Smooth muscle cell (in vitro differentiated cells): Measurements from ENCODE around the gene TMEM183A. TPM values are rescaled to one million over a fixed set of nuclear protein-coding genes. Genes with fewer than 3 reads are reported as not detected.
A peak's percentile ranks its signal among the peaks of the same experiment; 100 is the strongest.

ENCODE experiments used
- DNase-seq: peaks from one replicate; lab custom pipeline; 2025; ENCODE audit not compliant: unreplicated experiment; lab: John Stamatoyannopoulos, UW
- H2AFZ ChIP-seq: fragments of 200-600 bp; sonication (generic); 2 replicates; pipeline ENCODE4 v1.6.0; 2016; ENCODE audit warnings: antibody characterized with exemption, low read depth, mild to moderate bottlenecking
- H3F3A ChIP-seq: fragments of 200-600 bp; sonication (generic); 2 replicates; pipeline ENCODE4 v1.6.0; 2017; ENCODE audit warnings: antibody characterized with exemption, low read depth
- H3K27ac ChIP-seq: fragments of 200-600 bp; sonication (generic); 2 replicates; pipeline ENCODE4 v1.5.1; 2016; ENCODE audit warnings: low read depth, mild to moderate bottlenecking
- H3K27me3 ChIP-seq: fragments of 200-600 bp; sonication (generic); 2 replicates; pipeline ENCODE4 v1.6.1; 2016; ENCODE audit warnings: low read depth, mild to moderate bottlenecking
- H3K36me3 ChIP-seq: fragments of 200-600 bp; sonication (generic); 2 replicates; pipeline ENCODE4 v1.5.1; 2016; ENCODE audit warnings: low read depth
- H3K4me1 ChIP-seq: fragments of 200-600 bp; sonication (generic); 2 replicates; pipeline ENCODE4 v1.5.1; 2016; ENCODE audit warnings: low read depth
- H3K4me2 ChIP-seq: fragments of 200-600 bp; sonication (generic); 2 replicates; pipeline ENCODE4 v1.6.0; 2016; ENCODE audit warnings: mild to moderate bottlenecking
- H3K4me3 ChIP-seq: fragments of 200-600 bp; sonication (generic); 2 replicates; pipeline ENCODE4 v1.5.1; 2016; ENCODE audit warnings: mild to moderate bottlenecking
- H3K79me2 ChIP-seq: fragments of 200-600 bp; sonication (generic); 2 replicates; pipeline ENCODE4 v1.6.0; 2016; ENCODE audit warnings: low read depth, mild to moderate bottlenecking
- H3K9ac ChIP-seq: fragments of 200-600 bp; sonication (generic); 2 replicates; pipeline ENCODE4 v1.6.0; 2016; ENCODE audit warnings: low read depth
- H3K9me3 ChIP-seq: fragments of 200-600 bp; sonication (generic); replicated peaks from 2 replicates; pipeline ENCODE4 v1.5.1; 2016; ENCODE audit warnings: low read depth
- H4K20me1 ChIP-seq: fragments of 200-600 bp; sonication (generic); 2 replicates; pipeline ENCODE4 v1.6.0; 2016; ENCODE audit warnings: low read depth
- WGBS: methylation state at CpG from one replicate; pipeline ENCODE4 v1.1.7; 2016; ENCODE audit warnings: low lambda C conversion rate; 5-methylcytosine and 5-hydroxymethylcytosine counted together
- polyA plus RNA-seq: library from polyadenylated mRNA; unstranded; fragments of >200 nt; fragmentation: Nextera tagmentation; extraction: Ambion mirVana; gene quantifications from 2 replicates; pipeline ENCODE4 v1.2.1, GENCODE V29; 2016
- total RNA-seq: library from RNA; depleted of rRNA; stranded (reverse); fragments of >200 nt; gene quantifications from 2 replicates; pipeline ENCODE4 v1.2.3, GENCODE V29; 2014
- TF ChIP-seq, protein P1 (sequence below): fragments of 200-600 bp; sonication (generic); IDR thresholded peaks from 2 replicates; pipeline ENCODE4 v1.5.1; 2017; ENCODE audit warnings: borderline replicate concordance, mild to moderate bottlenecking, antibody characterized with exemption; ENCODE audit not compliant: insufficient read depth, poor library complexity, severe bottlenecking

TMEM183A gene
- total and polyA plus RNA-seq, 2 experiments from 2014 or later = 54.9 to 55.0 TPM

DNA sequence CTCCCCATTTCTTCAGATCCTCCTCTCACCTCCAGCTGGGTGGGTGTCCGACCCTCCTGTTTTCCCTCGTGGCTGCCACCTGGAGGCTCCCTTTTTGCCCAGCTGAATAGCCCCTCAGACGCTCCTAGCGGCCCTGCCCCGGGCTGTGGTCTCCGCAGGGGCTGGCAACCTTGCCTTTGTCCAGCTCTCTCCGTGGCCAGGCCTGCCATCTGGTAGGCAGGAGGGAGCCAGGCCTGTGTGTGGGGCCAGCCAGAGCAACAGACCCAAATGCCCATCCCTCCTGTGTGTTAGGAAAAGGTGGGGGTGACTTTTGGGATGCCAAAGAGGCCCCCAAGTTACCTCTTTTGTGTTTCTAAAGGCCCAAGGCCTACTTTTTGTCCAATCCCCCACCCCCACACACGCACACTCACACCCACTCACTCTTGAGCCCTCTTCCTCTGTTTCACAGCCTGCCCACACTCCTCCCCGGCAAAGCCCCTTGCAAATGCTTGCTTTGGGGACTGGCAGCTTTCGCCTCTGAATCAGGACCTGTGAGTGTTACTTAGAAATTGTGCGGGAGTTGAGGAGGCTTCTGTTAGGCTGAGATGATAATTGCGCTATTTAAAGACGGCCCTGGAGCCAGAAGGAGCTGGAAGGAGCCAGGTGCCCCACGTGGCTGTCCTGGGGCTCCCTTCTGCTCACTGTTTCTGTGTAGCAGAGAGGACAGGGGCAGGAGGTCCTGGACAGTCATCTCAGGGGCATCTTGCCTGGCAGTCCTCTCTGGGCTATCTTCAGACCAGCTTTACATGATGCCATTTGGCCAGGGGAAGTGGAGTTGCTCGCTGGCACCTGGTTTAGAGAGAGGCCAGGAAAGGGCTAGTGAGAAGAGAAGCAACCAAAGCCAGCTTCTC lies 28.2 kb downstream of the TMEM183A start:
- no peak overlapping the region for H2AFZ ChIP-seq
- peaks cover 99% of the 10 kb centered on the region for H4K20me1 ChIP-seq
- H3F3A ChIP-seq = peaks cover 3% of the 10 kb centered on the region
- peak overlapping the region; percentile 32 for H3K27ac ChIP-seq
- 65% methylated on average over 15 of the region's 15 CpGs for WGBS
- H3K4me1 ChIP-seq = peaks cover 8% of the 10 kb centered on the region
- no peak overlapping the region for H3K9ac ChIP-seq
- H3K4me2 ChIP-seq = peak overlapping the region; percentile 56
- no peaks in the 10 kb centered on the region for H3K27me3 ChIP-seq
- H3K9me3 ChIP-seq = no peaks in the 10 kb centered on the region
- H3K4me3 ChIP-seq = no peak overlapping the region
- DNase-seq = no peak
- no peaks in the 10 kb centered on the region for H3K36me3 ChIP-seq
- peaks cover 13% of the 10 kb centered on the region for H3K79me2 ChIP-seq
- TF ChIP-seq, protein P1, sequence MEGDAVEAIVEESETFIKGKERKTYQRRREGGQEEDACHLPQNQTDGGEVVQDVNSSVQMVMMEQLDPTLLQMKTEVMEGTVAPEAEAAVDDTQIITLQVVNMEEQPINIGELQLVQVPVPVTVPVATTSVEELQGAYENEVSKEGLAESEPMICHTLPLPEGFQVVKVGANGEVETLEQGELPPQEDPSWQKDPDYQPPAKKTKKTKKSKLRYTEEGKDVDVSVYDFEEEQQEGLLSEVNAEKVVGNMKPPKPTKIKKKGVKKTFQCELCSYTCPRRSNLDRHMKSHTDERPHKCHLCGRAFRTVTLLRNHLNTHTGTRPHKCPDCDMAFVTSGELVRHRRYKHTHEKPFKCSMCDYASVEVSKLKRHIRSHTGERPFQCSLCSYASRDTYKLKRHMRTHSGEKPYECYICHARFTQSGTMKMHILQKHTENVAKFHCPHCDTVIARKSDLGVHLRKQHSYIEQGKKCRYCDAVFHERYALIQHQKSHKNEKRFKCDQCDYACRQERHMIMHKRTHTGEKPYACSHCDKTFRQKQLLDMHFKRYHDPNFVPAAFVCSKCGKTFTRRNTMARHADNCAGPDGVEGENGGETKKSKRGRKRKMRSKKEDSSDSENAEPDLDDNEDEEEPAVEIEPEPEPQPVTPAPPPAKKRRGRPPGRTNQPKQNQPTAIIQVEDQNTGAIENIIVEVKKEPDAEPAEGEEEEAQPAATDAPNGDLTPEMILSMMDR = no peak

DNA sequence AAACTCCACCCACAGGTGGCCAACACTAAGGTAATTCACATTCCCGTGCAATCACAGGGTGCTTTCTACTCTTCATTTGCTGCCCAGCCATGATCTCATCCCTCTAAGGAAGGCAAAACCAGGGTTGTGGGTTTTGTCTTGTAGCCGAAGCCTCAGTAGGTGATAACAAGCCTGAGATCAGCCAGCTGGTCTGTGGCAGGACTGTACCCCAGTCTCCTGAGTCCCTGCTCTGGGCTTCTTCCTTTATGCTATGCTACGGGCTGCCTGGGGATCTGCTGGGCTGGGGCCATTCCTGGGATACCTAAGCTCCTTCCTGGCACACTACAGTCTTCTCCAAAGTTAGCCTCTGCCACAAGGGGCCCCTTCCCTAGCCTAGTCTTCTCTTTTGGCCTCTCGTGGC lies 29.0 kb downstream of the TMEM183A start:
- Histone ChIP-seq H3K4me1 (peaks cover 8% of the 10 kb centered on the region), H3K36me3 (no peaks in the 10 kb centered on the region), H3K27ac (peak overlapping the region; percentile 32), H4K20me1 (peaks cover 99% of the 10 kb centered on the region), H3K79me2 (peaks cover 13% of the 10 kb centered on the region), H3K9ac (no peak overlapping the region), H2AFZ (no peak overlapping the region), H3K4me3 (no peak overlapping the region), H3K4me2 (peak overlapping the region; percentile 56), H3K27me3 (no peaks in the 10 kb centered on the region), H3F3A (peaks cover 3% of the 10 kb centered on the region), H3K9me3 (no peaks in the 10 kb centered on the region)
- TF ChIP-seq, protein P1 = no peak
- DNase-seq = no peak
- WGBS = 27% methylated on average over 4 of the region's 4 CpGs

DNA sequence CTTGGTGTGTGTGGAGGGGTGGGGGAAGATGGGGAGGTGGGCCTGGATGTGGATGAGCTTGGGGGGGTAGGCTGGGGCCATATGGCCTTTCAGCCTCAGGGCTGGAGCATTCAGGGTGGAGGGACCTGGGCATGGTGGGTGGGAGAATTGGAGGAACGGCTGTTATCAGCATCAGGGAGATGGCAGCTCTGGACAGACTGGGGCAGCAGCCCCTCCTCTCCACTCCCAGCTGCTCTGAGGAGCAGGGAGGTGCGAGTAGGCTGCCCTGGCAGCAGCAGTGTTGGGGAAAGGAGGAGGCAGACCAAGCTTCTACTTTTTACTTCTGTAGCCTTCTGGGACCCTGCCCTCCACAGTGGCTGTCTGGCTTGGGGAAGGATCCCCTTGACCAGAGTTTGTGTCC lies 29.4 kb downstream of the TMEM183A start:
- Histone ChIP-seq H3K9ac (no peak overlapping the region), H3K36me3 (no peaks in the 10 kb centered on the region), H3K4me2 (peak overlapping the region; percentile 56), H3K4me1 (peaks cover 8% of the 10 kb centered on the region), H3K27ac (peak overlapping the region; percentile 32), H4K20me1 (peaks cover 99% of the 10 kb centered on the region), H2AFZ (no peak overlapping the region), H3K9me3 (no peaks in the 10 kb centered on the region), H3F3A (peaks cover 3% of the 10 kb centered on the region), H3K27me3 (no peaks in the 10 kb centered on the region), H3K4me3 (no peak overlapping the region), H3K79me2 (peaks cover 13% of the 10 kb centered on the region)
- DNase-seq = no peak
- TF ChIP-seq, protein P1 = no peak
- WGBS = 16% methylated on average over 2 of the region's 2 CpGs
